ENCODE results near the gene IMMT. TPM values are rescaled to one million over a fixed set of nuclear protein-coding genes. Genes with fewer than 3 reads are reported as not detected.

Gene IMMT
- total RNA-seq, 1 experiment from 2014 or later: 114 TPM

GRCh38 chr2:86107031-86107430, 88.2 kb downstream of the IMMT start:
- POLR2A ChIA-PET: interaction anchor here (0.9 to 3.1 kb wide), 13 partner anchors 7 to 344 kb away, joined by 3 to 28 read pairs (median 5); partner anchors contain the start of genes IMMT and KDM3A
- Mint-ChIP-seq H3K9me3 (ENCODE audit: unreplicated experiment) (no peaks in the 10 kb centered on the region), H3K4me1 (ENCODE audit: insufficient read depth, unreplicated experiment) (peaks cover 25% of the 10 kb centered on the region), H3K27me3 (ENCODE audit: insufficient read depth, unreplicated experiment) (no peaks in the 10 kb centered on the region), H3K27ac (ENCODE audit: low read depth, unreplicated experiment) (peak overlapping the region; percentile 99), H3K4me3 (ENCODE audit: unreplicated experiment) (peak overlapping the region; percentile 99), H3K36me3 (ENCODE audit: insufficient read depth, unreplicated experiment) (peaks cover 74% of the 10 kb centered on the region)
- DNase-seq (ENCODE audit: unreplicated experiment): no peak
- BruUV-seq (replicated peaks): no TSS peak
- CTCF ChIA-PET: interaction anchor here (0.6 to 1.6 kb wide), 4 partner anchors 10 to 378 kb away, joined by 3 to 9 read pairs (median 5); no protein-coding TSS in a partner anchor
- intact Hi-C loops (cut with micrococcal nuclease): no loop called here
- TF ChIP-seq CTCF (IDR thresholded peaks at IDR 0.05; ENCODE audit: unreplicated experiment): no peak

GRCh38 chr2:86105969-86106945, 89.0 kb downstream of the IMMT start, which contains the start of gene PTCD3:
Gene PTCD3, plus strand, starts transcription at chr2:86106235. Its CDS starts 13 bp downstream, at chr2:86106248.
- intact Hi-C loops (cut with micrococcal nuclease): no loop called here
- ChIA-PET POLR2A (interaction anchor here (0.6 to 3.1 kb wide), 36 partner anchors 8 to 568 kb away, joined by 3 to 28 read pairs (median 4); partner anchors contain the start of genes C2orf68, IMMT, KDM3A and MAT2A), CTCF (interaction anchor here (0.6 to 1.6 kb wide), 9 partner anchors 10 to 377 kb away, joined by 3 to 9 read pairs (median 4); no protein-coding TSS in a partner anchor)
- Mint-ChIP-seq H3K4me1 (ENCODE audit: insufficient read depth, unreplicated experiment) (peaks cover 31% of the 10 kb centered on the region), H3K27me3 (ENCODE audit: insufficient read depth, unreplicated experiment) (no peaks in the 10 kb centered on the region), H3K36me3 (ENCODE audit: insufficient read depth, unreplicated experiment) (peaks cover 70% of the 10 kb centered on the region), H3K4me3 (ENCODE audit: unreplicated experiment) (peak within 1 kb of the TSS; percentile 99), H3K27ac (ENCODE audit: low read depth, unreplicated experiment) (peak within 1 kb of the TSS; percentile 99), H3K9me3 (ENCODE audit: unreplicated experiment) (no peaks in the 10 kb centered on the region)
- no peak for TF ChIP-seq CTCF (IDR thresholded peaks at IDR 0.05; ENCODE audit: unreplicated experiment)
- BruUV-seq (replicated peaks): TSS peak; percentile 63
- DNase-seq (ENCODE audit: unreplicated experiment): peak; percentile 95

DNA sequence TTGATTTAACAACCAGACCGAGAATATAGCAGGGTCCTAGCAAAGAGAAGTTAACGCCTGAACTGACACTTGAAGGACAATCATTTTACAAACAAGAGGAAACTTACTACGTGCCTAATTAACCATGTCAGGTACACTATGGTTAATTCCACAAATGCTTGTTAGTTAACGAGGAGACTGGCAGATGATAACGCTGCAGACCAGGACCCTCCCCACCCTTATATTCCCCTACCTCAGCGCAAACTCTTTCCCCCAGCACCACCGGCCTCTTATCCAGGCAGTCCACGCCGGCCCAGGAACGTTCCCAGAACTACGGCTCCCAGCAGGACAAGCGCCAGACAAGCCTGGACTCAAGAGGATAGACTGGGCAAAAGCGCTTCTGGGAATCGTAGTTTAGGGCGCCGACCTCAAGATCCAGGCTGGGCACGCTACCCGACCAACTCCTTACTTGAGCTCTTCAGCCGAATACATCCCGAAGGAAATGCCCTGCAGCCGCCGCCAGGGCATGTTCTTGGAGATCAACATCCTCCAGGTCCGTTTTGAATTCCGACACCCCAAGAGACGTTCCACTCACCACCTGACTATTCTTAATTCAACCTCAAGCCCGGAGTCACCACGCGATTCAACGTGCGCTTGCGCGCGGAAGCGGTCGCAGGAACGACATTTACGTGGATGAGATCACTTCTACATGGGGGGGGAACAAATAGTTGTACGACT, 89.9 kb downstream of the IMMT start, which contains the start of gene POLR1A:
TSS of gene POLR1A (minus strand) at position 635 of the 717 bp plus-strand sequence. CDS start at position 525, 110 bp downstream.
- no TSS peak for BruUV-seq (replicated peaks)
- peaks cover 70% of the 10 kb centered on the region for H3K36me3 Mint-ChIP-seq (ENCODE audit: insufficient read depth, unreplicated experiment)
- intact Hi-C loops (cut with micrococcal nuclease): no loop called here
- no peaks in the 10 kb centered on the region for H3K9me3 Mint-ChIP-seq (ENCODE audit: unreplicated experiment)
- DNase-seq (ENCODE audit: unreplicated experiment): peak; percentile 93
- TF ChIP-seq CTCF (IDR thresholded peaks at IDR 0.05; ENCODE audit: unreplicated experiment): no peak
- peaks cover 31% of the 10 kb centered on the region for H3K4me1 Mint-ChIP-seq (ENCODE audit: insufficient read depth, unreplicated experiment)
- H3K27me3 Mint-ChIP-seq (ENCODE audit: insufficient read depth, unreplicated experiment): no peaks in the 10 kb centered on the region
- ChIA-PET CTCF (interaction anchor here (0.6 to 1.6 kb wide), 7 partner anchors 11 to 377 kb away, joined by 3 to 9 read pairs (median 4); no protein-coding TSS in a partner anchor), POLR2A (interaction anchor here (0.6 to 3.1 kb wide), 31 partner anchors 9 to 567 kb away, joined by 3 to 28 read pairs (median 3); partner anchors contain the start of genes C2orf68, IMMT, KDM3A and MAT2A)
- H3K4me3 Mint-ChIP-seq (ENCODE audit: unreplicated experiment): peak within 1 kb of the TSS; percentile 99
- peak within 1 kb of the TSS; percentile 99 for H3K27ac Mint-ChIP-seq (ENCODE audit: low read depth, unreplicated experiment)
